ENCODE data around the gene CFAP73. TPM values are rescaled to one million over a fixed set of nuclear protein-coding genes. Genes with fewer than 3 reads are reported as not detected.

Gene CFAP73
- total RNA-seq, 6 experiments from 2014 or later: 0.15 TPM; not detected in 5

DNA sequence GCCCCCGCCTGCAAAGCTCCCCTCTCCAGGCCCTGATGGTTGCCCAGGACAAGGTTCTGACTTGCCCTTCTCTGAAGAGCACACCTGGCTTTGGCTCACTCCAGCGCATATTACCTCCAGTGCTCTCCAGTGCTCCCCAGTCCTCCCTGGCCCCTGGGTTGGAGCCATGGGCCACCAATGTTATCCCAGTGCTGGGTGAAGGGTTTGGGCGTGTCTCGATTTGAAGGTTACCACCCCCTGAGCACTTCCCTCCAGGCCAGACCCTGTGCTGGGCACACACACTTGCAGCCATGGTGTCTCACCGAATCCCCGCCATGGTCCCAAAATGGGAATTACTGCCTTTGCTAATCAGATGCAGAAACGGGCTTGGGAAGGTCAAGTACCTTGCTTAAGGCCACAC is 47.1 kb downstream of the CFAP73 start:
- intact Hi-C loops (cut with DNase I): loop anchor here (10.0 kb wide), 2 partner anchors 98 to 238 kb away; no protein-coding TSS in a partner anchor
- peak in 1 of 4 donors; percentile 3 for ATAC-seq
- WGBS (ENCODE audit: insufficient coverage, low coverage, low lambda C conversion rate, missing lambda C conversion rate): 43% methylated on average over 4 of the region's 7 CpGs

DNA sequence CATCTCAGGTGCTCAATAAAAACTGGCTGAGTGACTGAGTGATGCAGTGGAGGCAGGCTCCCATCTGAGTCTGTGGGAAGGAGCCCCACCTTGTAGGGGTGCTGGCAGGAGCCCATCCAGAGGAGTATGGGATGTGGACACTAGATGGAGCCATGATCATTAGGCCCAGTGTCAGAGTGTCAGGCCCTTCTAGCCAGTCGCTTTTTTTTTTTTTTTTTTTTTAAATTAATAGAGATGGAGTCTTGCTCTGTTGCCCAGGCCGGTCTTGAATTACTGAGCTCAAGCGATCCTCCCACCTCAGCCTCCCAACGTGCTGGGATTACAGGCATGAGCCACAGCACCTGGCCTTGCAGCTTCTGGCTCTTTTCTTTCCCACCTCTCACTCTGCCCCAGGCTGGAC is 47.5 kb downstream of the CFAP73 start:
- Histone ChIP-seq H3K36me3 (peaks cover 0 to 4% (median under 1%) of the 10 kb centered on the region in 4 donors), H3K4me3 (no peak overlapping the region), H3K4me1 (peaks cover 0 to 11% (median 0%) of the 10 kb centered on the region in 4 donors), H3K9me3 (no peaks in the 10 kb centered on the region), H3K27ac (no peak overlapping the region), H3K27me3 (no peaks in the 10 kb centered on the region)
- ATAC-seq: peak; percentile 82 to 94 (median 92)
- intact Hi-C loops (cut with DNase I): loop anchor here (10.0 kb wide), 2 partner anchors 98 to 238 kb away; no protein-coding TSS in a partner anchor
- peak in 2 of 3 donors; percentile 52 to 74 for DNase-seq
- WGBS (ENCODE audit: insufficient coverage, low coverage, low lambda C conversion rate, missing lambda C conversion rate): 4% methylated on average over 4 of the region's 4 CpGs
- TF ChIP-seq, protein P1, sequence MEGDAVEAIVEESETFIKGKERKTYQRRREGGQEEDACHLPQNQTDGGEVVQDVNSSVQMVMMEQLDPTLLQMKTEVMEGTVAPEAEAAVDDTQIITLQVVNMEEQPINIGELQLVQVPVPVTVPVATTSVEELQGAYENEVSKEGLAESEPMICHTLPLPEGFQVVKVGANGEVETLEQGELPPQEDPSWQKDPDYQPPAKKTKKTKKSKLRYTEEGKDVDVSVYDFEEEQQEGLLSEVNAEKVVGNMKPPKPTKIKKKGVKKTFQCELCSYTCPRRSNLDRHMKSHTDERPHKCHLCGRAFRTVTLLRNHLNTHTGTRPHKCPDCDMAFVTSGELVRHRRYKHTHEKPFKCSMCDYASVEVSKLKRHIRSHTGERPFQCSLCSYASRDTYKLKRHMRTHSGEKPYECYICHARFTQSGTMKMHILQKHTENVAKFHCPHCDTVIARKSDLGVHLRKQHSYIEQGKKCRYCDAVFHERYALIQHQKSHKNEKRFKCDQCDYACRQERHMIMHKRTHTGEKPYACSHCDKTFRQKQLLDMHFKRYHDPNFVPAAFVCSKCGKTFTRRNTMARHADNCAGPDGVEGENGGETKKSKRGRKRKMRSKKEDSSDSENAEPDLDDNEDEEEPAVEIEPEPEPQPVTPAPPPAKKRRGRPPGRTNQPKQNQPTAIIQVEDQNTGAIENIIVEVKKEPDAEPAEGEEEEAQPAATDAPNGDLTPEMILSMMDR (IDR thresholded peaks at IDR 0.05): peak; percentile 49 to 82 (median 79)
- TF ChIP-seq POLR2A (IDR thresholded peaks at IDR 0.05): no peak

More for the DNA sequence above, 47.1 kb downstream of the CFAP73 start:
- no peak overlapping the region for H3K4me3 ChIP-seq
- no peak for DNase-seq
- H3K4me1 ChIP-seq: peaks cover 0 to 11% (median 0%) of the 10 kb centered on the region in 4 donors
- H3K27ac ChIP-seq: no peak overlapping the region
- H3K9me3 ChIP-seq: no peaks in the 10 kb centered on the region
- peaks cover 0 to 8% (median 2%) of the 10 kb centered on the region in 4 donors for H3K36me3 ChIP-seq
- TF ChIP-seq POLR2A (IDR thresholded peaks at IDR 0.05): no peak
- TF ChIP-seq, protein P1 (IDR thresholded peaks at IDR 0.05): no peak
- H3K27me3 ChIP-seq: no peaks in the 10 kb centered on the region

DNA sequence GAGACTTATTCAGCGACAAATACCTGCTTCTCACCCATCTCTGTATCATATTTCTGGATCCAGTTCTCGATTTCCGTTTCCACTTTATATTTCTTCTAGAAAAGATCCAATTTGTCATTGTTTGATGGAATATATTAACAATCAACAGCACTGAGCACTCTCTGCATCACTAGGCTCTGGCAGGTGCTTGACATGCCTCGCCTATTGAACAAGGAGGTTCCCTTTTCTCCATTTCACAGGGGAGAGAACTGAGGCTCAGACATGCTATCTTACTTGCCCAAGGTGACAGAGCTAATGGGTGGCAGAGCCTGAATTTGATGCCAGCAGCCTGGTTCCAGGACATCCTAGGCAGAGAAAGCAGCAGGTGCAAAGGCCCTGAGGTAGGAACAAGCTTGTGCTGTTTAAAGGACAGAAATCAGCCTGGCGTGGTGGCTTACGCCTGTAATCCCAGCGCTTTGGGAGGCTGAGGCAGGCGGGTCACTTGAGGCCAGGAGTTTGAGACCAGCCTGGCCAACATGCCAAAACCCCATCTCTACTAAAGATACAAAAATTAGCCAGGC is 48.1 kb downstream of the CFAP73 start:
- intact Hi-C loops (cut with DNase I): loop anchor here (10.0 kb wide), 2 partner anchors 97 to 237 kb away; no protein-coding TSS in a partner anchor
- H3K27ac ChIP-seq: no peak overlapping the region
- WGBS (ENCODE audit: insufficient coverage, low coverage, low lambda C conversion rate, missing lambda C conversion rate): 97% methylated on average over 4 of the region's 8 CpGs
- H3K9me3 ChIP-seq: no peaks in the 10 kb centered on the region
- DNase-seq: no peak
- no peak for ATAC-seq
- TF ChIP-seq POLR2A (IDR thresholded peaks at IDR 0.05): no peak
- TF ChIP-seq, protein P1 (IDR thresholded peaks at IDR 0.05): no peak
- H3K4me1 ChIP-seq: peaks cover 0 to 11% (median 0%) of the 10 kb centered on the region in 4 donors
- H3K4me3 ChIP-seq: no peak overlapping the region
- no peaks in the 10 kb centered on the region for H3K27me3 ChIP-seq
- no peaks in the 10 kb centered on the region for H3K36me3 ChIP-seq

DNA sequence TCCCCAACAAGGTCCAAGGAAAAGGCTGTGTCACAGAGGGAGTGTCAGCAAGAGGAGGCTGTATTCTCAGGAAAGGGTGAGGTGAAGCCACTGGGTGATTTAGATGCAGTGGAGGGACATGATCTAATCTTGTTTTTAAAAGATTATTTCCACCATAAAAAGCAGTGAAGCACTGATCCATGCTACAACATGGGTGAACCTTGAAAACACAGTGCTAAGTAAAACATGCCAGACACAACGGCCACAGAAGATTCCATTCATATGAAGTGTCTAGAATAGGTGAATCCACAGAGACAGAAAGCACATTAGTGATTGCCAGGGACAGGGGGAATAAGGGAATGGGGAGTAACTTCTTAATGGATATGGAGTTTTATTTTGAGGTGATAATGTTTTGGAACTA is 48.8 kb downstream of the CFAP73 start:
- no peak overlapping the region for H3K27ac ChIP-seq
- no peaks in the 10 kb centered on the region for H3K36me3 ChIP-seq
- no peaks in the 10 kb centered on the region for H3K9me3 ChIP-seq
- ATAC-seq (no peak), DNase-seq (no peak)
- TF ChIP-seq, protein P1 (IDR thresholded peaks at IDR 0.05): no peak
- TF ChIP-seq POLR2A (IDR thresholded peaks at IDR 0.05): no peak
- intact Hi-C loops (cut with DNase I): loop anchor here (10.0 kb wide), 2 partner anchors 97 to 237 kb away; no protein-coding TSS in a partner anchor
- no peaks in the 10 kb centered on the region for H3K27me3 ChIP-seq
- no peak overlapping the region for H3K4me3 ChIP-seq
- H3K4me1 ChIP-seq: peaks cover 0 to 11% (median 0%) of the 10 kb centered on the region in 4 donors
- 87% methylated on average over 1 of the region's 1 CpG for WGBS (ENCODE audit: insufficient coverage, low coverage, low lambda C conversion rate, missing lambda C conversion rate)

Measured in right lobe of liver (tissue), 6 donors.